Measurements from ENCODE around the gene FHL2. TPM values are rescaled to one million over a fixed set of nuclear protein-coding genes. Genes with fewer than 3 reads are reported as not detected.
"Not testable (repeated sequence)": the region's sequence is repeated elsewhere in the genome, so short reads cannot be mapped to it uniquely, and the experiment has no call there.

Gene FHL2
- total RNA-seq, 1 donor from 2014 or later = 0.16 TPM

DNA sequence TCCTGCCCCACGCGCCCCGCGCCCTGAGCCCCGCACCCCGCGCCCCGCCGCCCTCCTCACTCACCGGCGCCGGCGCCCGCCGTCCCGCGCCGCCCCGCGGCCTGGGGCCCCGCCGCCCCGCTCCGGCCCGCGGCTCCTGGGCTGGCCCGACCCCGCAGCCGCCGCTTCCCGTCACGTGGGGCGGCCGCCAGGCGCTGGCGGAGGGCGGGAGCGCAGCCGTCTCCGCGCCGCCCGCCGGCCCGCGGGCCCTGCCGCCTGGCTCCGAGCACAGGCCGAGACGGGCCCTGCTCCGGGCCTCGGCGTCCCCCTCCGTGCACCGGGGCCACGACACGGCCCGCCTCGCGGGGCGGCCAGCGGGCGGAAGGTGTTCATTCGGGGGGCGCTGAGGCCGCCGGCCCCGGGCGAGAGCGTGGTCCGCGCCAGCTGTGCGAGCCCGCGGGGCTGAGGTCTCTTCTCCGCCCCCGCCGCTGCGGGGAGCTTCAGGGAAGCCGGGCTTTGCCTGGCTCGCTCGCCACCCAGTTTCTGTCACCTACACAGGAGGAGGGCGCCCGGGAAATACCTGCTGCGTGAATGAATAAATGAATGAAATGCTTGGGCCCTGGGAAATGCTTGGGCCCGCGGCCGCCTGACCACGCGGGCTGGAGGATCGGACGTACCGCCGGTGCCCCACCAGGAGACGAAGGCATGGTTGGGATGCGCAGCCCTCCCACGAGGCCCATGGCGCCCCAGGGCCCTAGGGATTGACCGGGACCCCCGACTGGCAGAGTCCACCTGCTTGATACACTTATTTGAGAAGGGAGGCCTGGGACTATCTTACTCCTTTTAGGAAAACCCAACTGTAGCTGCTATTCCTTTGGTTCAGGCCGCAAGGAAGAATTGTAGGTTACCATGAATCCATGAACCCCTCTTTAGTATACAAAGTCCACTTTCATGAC is 69.0 kb downstream of the FHL2 start, which contains the start of gene TGFBRAP1:
TSS of gene TGFBRAP1 (minus strand) at position 175 of the 935 bp plus-strand sequence. CDS start 21,434 bp downstream, outside the sequence.
- TF ChIP-seq, protein P1, sequence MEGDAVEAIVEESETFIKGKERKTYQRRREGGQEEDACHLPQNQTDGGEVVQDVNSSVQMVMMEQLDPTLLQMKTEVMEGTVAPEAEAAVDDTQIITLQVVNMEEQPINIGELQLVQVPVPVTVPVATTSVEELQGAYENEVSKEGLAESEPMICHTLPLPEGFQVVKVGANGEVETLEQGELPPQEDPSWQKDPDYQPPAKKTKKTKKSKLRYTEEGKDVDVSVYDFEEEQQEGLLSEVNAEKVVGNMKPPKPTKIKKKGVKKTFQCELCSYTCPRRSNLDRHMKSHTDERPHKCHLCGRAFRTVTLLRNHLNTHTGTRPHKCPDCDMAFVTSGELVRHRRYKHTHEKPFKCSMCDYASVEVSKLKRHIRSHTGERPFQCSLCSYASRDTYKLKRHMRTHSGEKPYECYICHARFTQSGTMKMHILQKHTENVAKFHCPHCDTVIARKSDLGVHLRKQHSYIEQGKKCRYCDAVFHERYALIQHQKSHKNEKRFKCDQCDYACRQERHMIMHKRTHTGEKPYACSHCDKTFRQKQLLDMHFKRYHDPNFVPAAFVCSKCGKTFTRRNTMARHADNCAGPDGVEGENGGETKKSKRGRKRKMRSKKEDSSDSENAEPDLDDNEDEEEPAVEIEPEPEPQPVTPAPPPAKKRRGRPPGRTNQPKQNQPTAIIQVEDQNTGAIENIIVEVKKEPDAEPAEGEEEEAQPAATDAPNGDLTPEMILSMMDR (IDR thresholded peaks at IDR 0.05) = no peak
- H3K4me1 Mint-ChIP-seq = peaks cover 34% of the 10 kb centered on the region
- H3K4me3 Mint-ChIP-seq = peak within 1 kb of the TSS; percentile 94
- peak within 1 kb of the TSS; percentile 92 for H3K27ac Mint-ChIP-seq
- POLR2A ChIA-PET = interaction anchor here (0.6 to 1.0 kb wide), 4 partner anchors 10 to 446 kb away, joined by 3 to 4 read pairs (median 4); no protein-coding TSS in a partner anchor
- peak; percentile 91 for ATAC-seq (ENCODE audit: low read depth)
- CTCF ChIA-PET = interaction anchor here (1.0 to 2.5 kb wide), 2 partner anchors 9 kb away, joined by 3 to 9 read pairs; no protein-coding TSS in a partner anchor
- no peaks in the 10 kb centered on the region for H3K9me3 Mint-ChIP-seq
- DNase-seq = peak; percentile 75
- peaks cover 18% of the 10 kb centered on the region for H3K36me3 Mint-ChIP-seq (ENCODE audit: low read depth)
- no peaks in the 10 kb centered on the region for H3K27me3 Mint-ChIP-seq
- intact Hi-C loops (cut with micrococcal nuclease) = loop anchor here (1.0 to 10.0 kb wide), 2 partner anchors 7 to 465 kb away; partner anchors contain the start of gene C2orf49

DNA sequence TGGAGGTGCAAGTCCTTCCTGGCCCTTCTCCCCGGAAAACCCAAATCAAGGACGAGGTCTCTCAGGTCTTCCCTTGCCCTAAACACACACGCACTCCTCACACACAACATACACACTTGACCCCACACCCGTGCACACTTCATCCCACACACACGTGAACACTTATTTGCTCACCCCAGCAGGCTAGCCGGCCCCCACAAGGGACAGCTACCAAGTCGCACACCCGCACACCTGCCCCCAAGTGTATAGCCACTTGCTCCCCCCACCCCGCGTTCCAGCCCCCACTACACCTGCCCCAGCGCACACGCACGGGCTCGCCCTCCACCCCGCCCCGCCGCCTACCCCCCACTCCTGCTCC is 69.7 kb downstream of the FHL2 start:
- Mint-ChIP-seq H3K27ac (peak overlapping the region; percentile 92), H3K36me3 (ENCODE audit: low read depth) (peaks cover 13% of the 10 kb centered on the region), H3K27me3 (no peaks in the 10 kb centered on the region), H3K4me3 (peak overlapping the region; percentile 94), H3K4me1 (peaks cover 40% of the 10 kb centered on the region), H3K9me3 (no peaks in the 10 kb centered on the region)
- intact Hi-C loops (cut with micrococcal nuclease) = loop anchor here (1.0 kb wide), 1 partner anchor 8 kb away; the partner anchor contains the start of gene C2orf49
- ATAC-seq (ENCODE audit: low read depth) (peak; percentile 20), DNase-seq (no peak)
- ChIA-PET CTCF (interaction anchor here (2.5 kb wide), 1 partner anchor 10 kb away, joined by 9 read pairs; no protein-coding TSS in a partner anchor), POLR2A (interaction anchor here (0.6 to 1.8 kb wide), 6 partner anchors 8 to 291 kb away, joined by 3 to 12 read pairs (median 4); partner anchors contain the start of genes C2orf49 and MRPS9)
- TF ChIP-seq, protein P1 (IDR thresholded peaks at IDR 0.05) = no peak

DNA sequence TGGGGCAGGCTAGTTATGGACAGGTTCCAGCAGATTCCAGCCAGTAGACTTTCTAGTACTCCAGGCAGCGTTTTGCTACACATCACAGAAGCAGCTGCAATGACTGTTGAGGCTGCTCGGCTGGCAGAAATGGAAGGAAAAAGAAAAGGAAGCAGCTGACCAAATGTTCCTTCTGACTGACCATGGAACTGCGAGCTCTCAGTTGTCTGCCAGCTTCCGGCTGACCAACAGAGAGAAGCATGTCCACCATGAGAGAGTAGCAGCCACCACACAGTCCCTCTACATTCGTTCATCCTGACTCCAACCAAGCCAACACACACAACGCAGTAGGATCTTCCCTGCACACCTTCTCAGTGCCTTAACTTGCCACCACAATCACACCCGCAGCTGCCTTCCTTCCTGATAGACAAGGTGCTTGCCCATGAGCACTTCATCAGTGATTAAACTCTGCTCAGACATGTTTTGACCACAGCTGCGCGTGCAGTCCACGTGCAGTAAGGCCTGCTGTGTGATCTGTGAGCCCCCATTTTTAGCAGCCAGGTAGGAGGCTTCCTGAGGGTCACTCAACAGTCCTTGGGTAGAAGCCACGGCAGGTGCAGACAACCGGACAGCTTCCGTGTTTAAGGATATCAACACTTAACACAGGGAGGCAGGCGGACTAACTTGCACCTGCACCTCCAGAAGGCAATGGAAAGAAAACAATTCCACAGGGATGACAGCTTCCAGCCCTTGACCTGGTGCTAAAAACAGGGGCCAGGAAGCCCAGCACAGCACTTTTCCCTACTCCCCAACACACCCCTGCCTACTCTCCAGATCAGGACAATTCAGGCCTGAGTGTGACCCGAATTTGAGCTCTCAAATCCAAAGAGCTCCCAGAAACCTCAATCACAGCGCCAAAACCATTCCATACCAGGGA is 70.3 kb downstream of the FHL2 start:
- Mint-ChIP-seq H3K27me3 (no peaks in the 10 kb centered on the region), H3K27ac (peak overlapping the region; percentile 92), H3K4me3 (peak overlapping the region; percentile 94), H3K4me1 (peaks cover 46% of the 10 kb centered on the region), H3K9me3 (no peaks in the 10 kb centered on the region), H3K36me3 (ENCODE audit: low read depth) (peaks cover 11% of the 10 kb centered on the region)
- TF ChIP-seq, protein P1 (IDR thresholded peaks at IDR 0.05) = no peak
- DNase-seq (no peak), ATAC-seq (ENCODE audit: low read depth) (peak; percentile 3)
- ChIA-PET POLR2A (interaction anchor here (1.0 to 1.8 kb wide), 5 partner anchors 9 to 291 kb away, joined by 3 to 12 read pairs (median 4); partner anchors contain the start of genes C2orf49 and MRPS9), CTCF (interaction anchor here (2.5 kb wide), 1 partner anchor 10 kb away, joined by 9 read pairs; no protein-coding TSS in a partner anchor)
- intact Hi-C loops (cut with micrococcal nuclease) = loop anchor here (1.0 kb wide), 1 partner anchor 9 kb away; the partner anchor contains the start of gene C2orf49

DNA sequence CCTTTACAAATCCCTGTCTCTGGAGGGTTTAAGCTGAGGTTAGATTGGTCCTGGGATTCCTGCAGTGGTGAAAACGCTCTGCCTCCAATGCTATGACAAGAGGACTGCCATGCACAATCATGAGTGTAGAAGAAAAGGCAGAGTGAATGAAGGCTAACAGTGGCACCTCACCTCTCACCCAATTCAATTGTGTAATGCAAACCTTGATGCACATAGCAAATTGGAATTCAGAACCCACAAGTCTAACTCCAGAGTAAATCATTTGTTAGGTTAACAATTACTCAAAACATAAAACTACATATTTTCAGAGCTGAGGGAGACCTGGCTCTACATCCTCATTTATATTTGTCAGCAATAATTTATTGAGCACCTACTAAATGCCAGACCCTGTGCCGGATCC is 71.2 kb downstream of the FHL2 start:
- H3K4me3 Mint-ChIP-seq = peak overlapping the region; percentile 94
- TF ChIP-seq, protein P1 (IDR thresholded peaks at IDR 0.05) = no peak
- H3K27ac Mint-ChIP-seq = peak overlapping the region; percentile 27
- DNase-seq (no peak), ATAC-seq (ENCODE audit: low read depth) (no peak)
- no peaks in the 10 kb centered on the region for H3K9me3 Mint-ChIP-seq
- no peaks in the 10 kb centered on the region for H3K27me3 Mint-ChIP-seq
- peaks cover 54% of the 10 kb centered on the region for H3K4me1 Mint-ChIP-seq
- H3K36me3 Mint-ChIP-seq (ENCODE audit: low read depth) = peaks cover 11% of the 10 kb centered on the region
- intact Hi-C loops (cut with micrococcal nuclease) = no loop called here
- ChIA-PET CTCF (no interaction called here), POLR2A (interaction anchor here (1.6 to 1.8 kb wide), 2 partner anchors 10 to 13 kb away, joined by 7 to 12 read pairs; partner anchors contain the start of gene C2orf49)

DNA sequence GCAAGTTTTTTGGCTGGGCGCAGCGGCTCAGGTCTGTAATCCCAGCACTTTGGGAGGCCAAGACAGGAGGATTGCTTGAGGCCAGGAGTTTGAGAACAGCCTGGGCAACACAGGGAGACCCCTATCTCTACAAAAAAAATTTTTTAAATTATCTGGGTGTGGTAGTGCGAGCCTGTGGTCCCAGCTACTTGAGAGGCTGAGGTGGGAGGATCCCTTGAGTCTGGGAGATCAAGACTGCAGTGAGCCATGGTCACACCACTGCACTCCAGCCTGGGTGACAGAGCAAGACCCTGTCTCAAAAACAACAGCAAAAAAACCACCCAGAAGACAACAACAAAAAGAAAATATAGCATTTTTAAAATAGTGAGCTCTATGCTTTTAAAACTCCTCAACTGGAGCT is 71.6 kb downstream of the FHL2 start:
- POLR2A ChIA-PET = interaction anchor here (0.6 to 1.8 kb wide), 2 partner anchors 13 to 411 kb away, joined by 3 to 7 read pairs; no protein-coding TSS in a partner anchor
- Mint-ChIP-seq H3K27ac (peak overlapping the region; percentile 27), H3K4me1 (peaks cover 59% of the 10 kb centered on the region), H3K36me3 (ENCODE audit: low read depth) (peaks cover 11% of the 10 kb centered on the region)
- H3K9me3 Mint-ChIP-seq; H3K4me3 Mint-ChIP-seq; CTCF ChIA-PET; H3K27me3 Mint-ChIP-seq; intact Hi-C loops (cut with micrococcal nuclease); DNase-seq; ATAC-seq (ENCODE audit: low read depth): not testable (repeated sequence)
